Heart left ventricle (tissue), 16 donors: ENCODE measurements around the gene LPAR6. TPM values are rescaled to one million over a fixed set of nuclear protein-coding genes. Genes with fewer than 3 reads are reported as not detected.

ENCODE experiments used
- ATAC-seq, 4 donors: fragments of 200-7000 bp; cut with Tn5 transposase; one replicate each; pipeline ENCODE4 v1.9.1; 2020 to 2022; ENCODE audit warnings: moderate library complexity in 4 of 4, mild to moderate bottlenecking in 3 of 4, moderate number of reproducible peaks in 1 of 4
- DNase-seq, 5 donors: peaks; one replicate each; pipeline ENCODE4 v3.0.0-alpha.2; 2020
- H3K27ac ChIP-seq, 12 donors: fragments of 200-600 bp; sonication (generic) in 4 of 12; one replicate each; pipeline versions ENCODE4 v1.5.0 to v1.8.0; 2016 to 2022; ENCODE audit warnings: mild to moderate bottlenecking in 2 of 12
- H3K27me3 ChIP-seq, 9 donors: fragments of 200-600 bp; sonication (generic) in 2 of 9; one replicate each; pipeline versions ENCODE4 v1.5.1 to v1.8.0; 2016 to 2022; ENCODE audit warnings: mild to moderate bottlenecking in 3 of 9
- H3K36me3 ChIP-seq, 9 donors: fragments of 200-600 bp; sonication (generic) in 2 of 9; one replicate each; pipeline versions ENCODE4 v1.5.0 to v1.8.0; 2018 to 2022; ENCODE audit warnings: mild to moderate bottlenecking in 2 of 9
- H3K4me1 ChIP-seq, 12 donors: fragments of 200-600 bp; sonication (generic) in 4 of 12; one replicate each; pipeline versions ENCODE4 v1.5.0 to v1.8.0; 2016 to 2022; ENCODE audit warnings: mild to moderate bottlenecking in 3 of 12
- H3K4me3 ChIP-seq, 12 donors: fragments of 200-600 bp; sonication (generic) in 4 of 12; one replicate each; pipeline versions ENCODE4 v1.5.0 to v1.8.0; 2017 to 2022; ENCODE audit warnings: mild to moderate bottlenecking in 9 of 12, moderate library complexity in 4 of 12
- H3K9me3 ChIP-seq, 12 donors: fragments of 200-600 bp; sonication (generic) in 4 of 12; one replicate each; pipeline versions ENCODE4 v1.5.0 to v1.8.0; 2016 to 2022; ENCODE audit warnings: mild to moderate bottlenecking in 1 of 12
- POLR2A ChIP-seq, 2 donors: fragments of 450-650 bp; IDR thresholded peaks; one replicate each; pipeline ENCODE4 v1.6.1; 2017; ENCODE audit warnings: antibody characterized with exemption in 2 of 2, mild to moderate bottlenecking in 2 of 2, moderate library complexity in 2 of 2
- WGBS, 4 donors: extraction: QIAGEN DNeasy Blood & Tissue Kit in 2 of 4; methylation state at CpG; one replicate each; pipeline versions ENCODE4 v1.1.5 to v1.1.7; 2013 to 2018; 5-methylcytosine and 5-hydroxymethylcytosine counted together
- intact Hi-C, 10 donors: fragments of 100-400 bp; cut with DNase I; formaldehyde crosslinking; loops; one replicate each; pipeline versions ENCODE4 v1.11.1 to v1.14.2; 2022
- polyA plus RNA-seq, 2 donors: library from polyadenylated mRNA; stranded (reverse); fragments of 200-250 nt; gene quantifications; one replicate each; pipeline ENCODE4 v1.2.3, GENCODE V29; 2013
- total RNA-seq, 9 donors: library from RNA; depleted of rRNA in 2 of 9; stranded (reverse); fragments of >200 nt in 2 of 9; fragmentation: NEBNext Ultra II Directional in 3 of 9; extraction: Animal tissue kit (Norgen Biotek cat#: 25700) in 3 of 9; gene quantifications; one replicate each; pipeline versions ENCODE4 v1.1.0 to v1.2.4, GENCODE V29; 2016 to 2023
- TF ChIP-seq, protein P1 (sequence below), 12 donors: fragments of 200-600 bp; sonication (generic) in 4 of 12; IDR thresholded peaks; one replicate each; pipeline versions ENCODE4 v1.5.0 to v1.8.0; 2018 to 2022; ENCODE audit warnings: antibody characterized with exemption in 12 of 12, mild to moderate bottlenecking in 5 of 12
- donor health status: ischemic (EF 13 %, LVEDD 7.1; RV severe dilation, severe dysfunction).
- donor health status: healthy with polysubstance abuse.
- donor health status: DM: no; HTN: yes; CAD: no.
- donor health status: DM: no; HTN: no; CAD: no.
- donor health status: ischemic (EF 25% LVEDD 6.9; RV normal size, moderate dysfunction).
- donor health status: ischemic (EF 25% LVEDD 5.7; RV mildly dilated, moderate dysfunction).
- donor health status: healthy.
- donor health status: DM: yes; HTN: yes; CAD: no.
- donor health status: ischemic (EF 35%, LVEDD 5.7; RV mildly dilated, moderate dysfunction).
- donor health status: nonischemic (EF 11% LVEDD 7.7; RV severe dilation, severe dysfunction).
- donor health status: DM: yes; HTN: yes; CAD: no.
- donor health status: PGD.
- donor health status: ischemic (EF 29% LVEDD 5.4; RV normal size, mild dysfunction).
- donor health status: nonischemic (EF 23%, LVEDD 6.1; RV moderate dilation, normal function).

LPAR6 gene
- total and polyA plus RNA-seq, 11 donors: 6.7 to 47.9 (median 16.6) TPM

DNA sequence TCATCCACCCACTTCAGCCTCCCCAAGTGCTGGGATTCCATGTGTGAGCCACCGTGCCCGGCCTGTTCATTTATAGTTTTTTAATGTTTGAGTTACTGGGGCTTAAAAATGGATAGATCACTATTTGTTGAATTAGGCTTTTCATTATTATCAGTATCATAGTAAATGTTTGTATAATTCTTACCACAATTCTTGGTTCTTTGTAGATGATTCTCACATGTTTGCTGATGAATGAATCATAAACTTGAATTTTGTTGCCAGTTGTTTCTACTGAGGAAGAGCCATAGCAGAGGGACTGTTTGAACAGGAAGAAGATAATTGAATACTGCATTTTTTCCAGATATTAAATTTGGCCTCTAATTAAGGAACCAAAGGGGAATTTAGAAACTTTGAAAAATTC lies 2.6 kb upstream of the LPAR6 start:
- TF ChIP-seq, protein P1, sequence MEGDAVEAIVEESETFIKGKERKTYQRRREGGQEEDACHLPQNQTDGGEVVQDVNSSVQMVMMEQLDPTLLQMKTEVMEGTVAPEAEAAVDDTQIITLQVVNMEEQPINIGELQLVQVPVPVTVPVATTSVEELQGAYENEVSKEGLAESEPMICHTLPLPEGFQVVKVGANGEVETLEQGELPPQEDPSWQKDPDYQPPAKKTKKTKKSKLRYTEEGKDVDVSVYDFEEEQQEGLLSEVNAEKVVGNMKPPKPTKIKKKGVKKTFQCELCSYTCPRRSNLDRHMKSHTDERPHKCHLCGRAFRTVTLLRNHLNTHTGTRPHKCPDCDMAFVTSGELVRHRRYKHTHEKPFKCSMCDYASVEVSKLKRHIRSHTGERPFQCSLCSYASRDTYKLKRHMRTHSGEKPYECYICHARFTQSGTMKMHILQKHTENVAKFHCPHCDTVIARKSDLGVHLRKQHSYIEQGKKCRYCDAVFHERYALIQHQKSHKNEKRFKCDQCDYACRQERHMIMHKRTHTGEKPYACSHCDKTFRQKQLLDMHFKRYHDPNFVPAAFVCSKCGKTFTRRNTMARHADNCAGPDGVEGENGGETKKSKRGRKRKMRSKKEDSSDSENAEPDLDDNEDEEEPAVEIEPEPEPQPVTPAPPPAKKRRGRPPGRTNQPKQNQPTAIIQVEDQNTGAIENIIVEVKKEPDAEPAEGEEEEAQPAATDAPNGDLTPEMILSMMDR (IDR thresholded peaks at IDR 0.05): no peak
- TF ChIP-seq POLR2A (IDR thresholded peaks at IDR 0.05): no peak
- intact Hi-C loops: no loop called here
- 89 to 100% (median 95%) methylated on average over 2 of the region's 2 CpGs for WGBS, 4 donors
- Histone ChIP-seq H3K4me1 (peaks cover 0 to 29% (median 0%) of the 10 kb centered on the region in 12 donors), H3K36me3 (peaks cover 0 to 10% (median 4%) of the 10 kb centered on the region in 9 donors), H3K4me3 (peak overlapping the region in 1 of 12 donors; percentile 13), H3K9me3 (peaks cover 0 to 4% (median 0%) of the 10 kb centered on the region in 12 donors), H3K27me3 (no peaks in the 10 kb centered on the region), H3K27ac (peak overlapping the region in 1 of 12 donors; percentile 6)
- no peak for DNase-seq
- ATAC-seq: no peak

DNA sequence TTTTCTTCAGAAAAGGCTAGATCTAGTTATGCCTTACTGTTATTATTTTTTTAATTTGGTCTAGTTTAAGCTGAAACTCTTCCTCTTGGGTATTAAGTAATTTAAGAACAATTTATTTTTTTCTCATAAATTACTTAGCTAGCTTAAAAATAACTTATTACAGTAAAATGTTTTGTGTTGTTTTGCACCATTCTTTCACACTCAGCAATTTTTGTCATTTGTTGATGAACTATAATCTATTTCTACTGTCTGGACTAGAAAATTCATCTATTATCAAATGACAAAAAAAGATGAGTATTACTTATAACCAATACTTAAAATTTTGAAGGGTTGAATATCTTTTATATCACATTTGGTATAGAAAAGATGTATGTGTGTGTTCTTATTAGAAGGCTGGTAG lies 1.6 kb upstream of the LPAR6 start:
- Histone ChIP-seq H3K27me3 (no peaks in the 10 kb centered on the region), H3K4me1 (peaks cover 0 to 29% (median 0%) of the 10 kb centered on the region in 12 donors), H3K27ac (peak overlapping the region in 1 of 12 donors; percentile 6), H3K9me3 (no peaks in the 10 kb centered on the region), H3K36me3 (peaks cover 0 to 10% (median 4%) of the 10 kb centered on the region in 9 donors), H3K4me3 (peak overlapping the region in 1 of 12 donors; percentile 13)
- no peak for ATAC-seq
- intact Hi-C loops: loop anchor here in 3 of 10 donors (5.0 kb wide), 4 partner anchors 57 to 118 kb away; partner anchors contain the start of gene RCBTB2 (in 1 of the 3)
- DNase-seq: no peak
- TF ChIP-seq, protein P1 (IDR thresholded peaks at IDR 0.05): no peak
- no peak for TF ChIP-seq POLR2A (IDR thresholded peaks at IDR 0.05)

DNA sequence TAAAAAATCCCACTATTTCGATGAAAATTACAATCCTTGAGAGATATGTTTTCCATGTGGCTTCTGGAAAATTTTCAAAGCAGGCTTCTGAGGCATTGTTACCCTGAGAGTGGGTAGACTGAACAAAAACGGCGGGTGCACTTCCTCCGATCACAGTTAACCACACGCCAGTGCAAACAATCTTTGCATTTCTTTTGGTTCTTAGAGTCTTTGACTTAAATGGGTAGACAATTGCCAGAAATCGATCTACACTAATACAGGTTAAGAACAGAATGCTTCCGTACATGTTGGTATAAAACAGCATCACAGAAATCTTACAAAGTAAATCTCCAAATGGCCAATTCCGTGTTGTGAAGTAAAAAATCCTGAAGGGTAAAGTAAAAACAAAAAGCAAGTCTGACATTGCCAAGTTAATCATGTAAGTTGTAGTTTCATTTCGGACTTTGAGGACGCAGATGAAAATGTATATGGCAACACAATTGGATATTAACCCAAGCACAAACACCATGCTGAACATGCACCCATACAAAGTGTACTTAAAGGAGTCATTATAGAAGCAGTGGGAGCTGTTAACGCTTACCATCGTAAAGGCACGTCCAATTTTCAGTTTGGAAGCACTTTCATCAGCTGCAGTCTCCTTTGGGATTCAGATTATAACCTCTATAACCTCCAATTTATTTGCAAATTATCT lies 927 bp downstream of the LPAR6 start:
- DNase-seq (peak in 1 of 5 donors; percentile 18), ATAC-seq (peak in 2 of 4 donors; percentile 50 to 51)
- TF ChIP-seq POLR2A (IDR thresholded peaks at IDR 0.05): no peak
- TF ChIP-seq, protein P1 (IDR thresholded peaks at IDR 0.05): no peak
- Histone ChIP-seq H3K4me1 (peaks cover 0 to 48% (median 1%) of the 10 kb centered on the region in 12 donors), H3K36me3 (peaks cover 0 to 4% (median 0%) of the 10 kb centered on the region in 9 donors), H3K27ac (peak overlapping the region; percentile 52 to 94 (median 81)), H3K4me3 (peak overlapping the region; percentile 30 to 75 (median 62)), H3K27me3 (no peaks in the 10 kb centered on the region), H3K9me3 (no peaks in the 10 kb centered on the region)
- WGBS, 4 donors: 27 to 41% (median 34%) methylated on average over 13 of the region's 13 CpGs
- intact Hi-C loops: loop anchor here in 4 of 10 donors (2.0 to 5.0 kb wide), 5 partner anchors 55 to 121 kb away; partner anchors contain the start of gene RCBTB2 (in 2 of the 4)

DNA sequence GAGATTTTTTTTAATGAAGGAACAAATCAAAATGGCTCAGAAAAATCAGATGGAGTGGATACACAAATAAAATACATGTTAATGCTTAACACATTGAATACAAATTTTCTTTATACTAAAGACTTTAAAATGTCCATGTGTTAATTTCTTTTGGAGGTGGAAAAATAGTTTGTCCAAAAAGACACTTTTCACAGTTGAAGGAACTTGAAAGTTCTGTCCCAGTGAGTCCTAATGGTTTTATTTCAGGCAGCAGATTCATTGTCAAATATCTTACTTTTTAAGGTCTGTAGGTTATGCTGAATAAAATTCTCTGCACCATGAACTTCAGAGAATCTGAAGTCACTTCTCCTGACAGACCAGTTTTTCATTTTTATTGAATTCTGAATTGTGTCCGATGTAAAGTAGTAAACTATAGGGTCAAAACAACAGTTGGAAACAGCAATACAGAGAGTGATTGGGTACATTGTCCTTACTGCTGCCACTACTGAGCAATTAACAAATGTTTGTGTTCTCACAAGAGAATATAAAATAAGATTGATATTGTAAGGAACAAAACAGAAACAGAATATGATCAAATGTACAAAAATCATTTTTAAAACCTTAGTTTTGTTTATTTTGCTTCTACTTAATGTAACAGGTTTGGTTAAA lies 1.6 kb downstream of the LPAR6 start:
- 34 to 45% (median 40%) methylated on average over 1 of the region's 1 CpG for WGBS, 4 donors
- peak overlapping the region; percentile 30 to 75 (median 62) for H3K4me3 ChIP-seq
- TF ChIP-seq POLR2A (IDR thresholded peaks at IDR 0.05): no peak
- TF ChIP-seq, protein P1 (IDR thresholded peaks at IDR 0.05): no peak
- H3K9me3 ChIP-seq: no peaks in the 10 kb centered on the region
- no peak for ATAC-seq
- peaks cover 0 to 56% (median 2%) of the 10 kb centered on the region in 12 donors for H3K4me1 ChIP-seq
- no peak for DNase-seq
- no peaks in the 10 kb centered on the region for H3K27me3 ChIP-seq
- peak overlapping the region; percentile 52 to 94 (median 81) for H3K27ac ChIP-seq
- intact Hi-C loops: loop anchor here in 3 of 10 donors (5.0 kb wide), 4 partner anchors 54 to 121 kb away; partner anchors contain the start of gene RCBTB2 (in 1 of the 3)
- H3K36me3 ChIP-seq: peaks cover 0 to 5% (median 0%) of the 10 kb centered on the region in 9 donors
